HTERT RPE-1 (cell line): ENCODE data around the gene PTPN11.
"Not testable (repeated sequence)": the region's sequence is repeated elsewhere in the genome, so short reads cannot be mapped to it uniquely, and the experiment has no call there.

Experiments used
- in situ Hi-C: fragments of 300-500 bp; cut with MboI; formaldehyde crosslinking; loops from 4 replicates; pipeline ENCODE4 v1.14.3; 2020; ENCODE audit warnings: low sequenced_read_pairs

The PTPN11 gene

GRCh38 chr12:112418608-112419296 is at the start of gene PTPN11:
Gene PTPN11, plus strand, starts transcription at chr12:112418947. Its CDS starts 165 bp downstream, at chr12:112419112.
- in situ Hi-C loops = no loop called here

DNA sequence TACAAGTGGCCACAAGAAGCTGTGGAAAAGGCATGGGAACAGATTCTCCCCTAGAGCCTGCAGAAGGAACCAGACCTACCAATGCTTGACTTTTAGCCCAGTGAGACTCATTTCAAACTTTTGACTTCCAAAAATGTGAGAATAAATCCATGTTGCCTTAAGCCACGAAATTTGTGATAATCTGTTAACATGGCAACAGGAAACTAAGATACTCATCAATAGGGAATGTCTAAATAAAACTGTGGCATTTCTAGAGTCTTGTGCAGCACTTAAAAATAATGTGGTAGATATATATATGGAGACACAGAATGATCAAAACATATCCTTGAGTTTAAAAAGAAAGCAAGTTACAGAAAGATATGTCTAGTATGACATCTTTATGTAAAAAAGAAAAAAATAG is 48.5 kb upstream of the PTPN11 start:
- in situ Hi-C loops = no loop called here

DNA sequence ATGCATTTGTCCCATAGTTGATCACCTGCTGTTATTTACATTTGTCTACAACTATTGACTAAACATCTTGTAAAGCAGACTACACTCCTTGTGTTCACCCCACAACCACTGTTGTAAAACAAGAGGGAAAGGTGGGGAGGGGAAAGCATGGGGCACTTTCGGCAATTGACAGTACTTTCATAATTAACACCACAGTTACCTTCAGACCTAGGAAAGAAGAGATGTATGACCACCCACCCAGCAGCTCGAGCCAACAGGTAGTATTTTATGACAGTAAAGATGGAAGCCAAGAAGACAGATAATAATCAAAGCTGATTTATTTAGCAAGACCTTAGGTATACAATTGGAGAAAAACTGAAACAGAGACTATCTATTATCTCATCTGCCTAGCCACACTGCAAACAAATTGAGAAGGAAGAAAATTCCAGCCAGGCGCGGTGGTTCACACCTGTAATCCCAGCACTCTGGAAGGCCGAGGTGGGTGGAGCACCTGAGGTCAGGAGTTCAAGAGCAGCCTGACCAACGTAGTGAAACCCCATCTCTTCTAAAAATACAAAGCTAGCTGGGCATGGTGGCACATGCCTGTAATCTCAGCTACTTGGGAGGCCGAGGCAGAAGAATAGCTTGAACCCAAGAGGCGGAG is 47.8 kb upstream of the PTPN11 start:
- in situ Hi-C loops = no loop called here

DNA sequence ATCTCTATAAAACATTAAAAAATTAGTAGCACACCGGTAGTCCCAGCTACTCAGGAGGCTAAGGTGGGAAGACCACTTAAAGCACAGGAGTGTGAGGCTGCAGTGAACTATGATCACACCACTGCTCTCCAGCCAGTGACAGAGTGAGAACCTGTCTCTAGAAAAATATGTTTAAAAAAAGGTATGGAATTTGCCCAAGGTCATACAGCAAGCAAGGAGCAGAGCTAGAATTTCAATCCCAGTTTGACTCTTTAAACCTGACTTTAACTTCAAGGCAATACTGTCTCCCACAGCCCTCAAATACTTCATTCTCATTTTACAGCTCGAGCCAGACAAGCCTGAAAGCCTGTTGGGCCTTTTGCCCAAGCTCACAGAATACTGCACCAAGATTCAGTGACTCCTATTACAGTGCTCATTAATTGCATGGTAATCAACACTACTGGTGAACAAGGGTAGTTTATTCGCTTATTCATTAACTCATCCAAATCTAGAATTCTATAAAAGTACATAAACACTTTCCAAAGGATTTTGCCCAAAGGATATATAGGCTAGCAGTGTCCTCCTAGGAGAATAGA is 44.5 kb upstream of the PTPN11 start:
- in situ Hi-C loops = no loop called here

GRCh38 chr12:112375105-112375504 is 43.6 kb upstream of the PTPN11 start:
- in situ Hi-C loops = no loop called here

- in situ Hi-C loops = no loop called here
Observed at GRCh38 chr12:112380663-112381405, 37.9 kb upstream of the PTPN11 start.

DNA sequence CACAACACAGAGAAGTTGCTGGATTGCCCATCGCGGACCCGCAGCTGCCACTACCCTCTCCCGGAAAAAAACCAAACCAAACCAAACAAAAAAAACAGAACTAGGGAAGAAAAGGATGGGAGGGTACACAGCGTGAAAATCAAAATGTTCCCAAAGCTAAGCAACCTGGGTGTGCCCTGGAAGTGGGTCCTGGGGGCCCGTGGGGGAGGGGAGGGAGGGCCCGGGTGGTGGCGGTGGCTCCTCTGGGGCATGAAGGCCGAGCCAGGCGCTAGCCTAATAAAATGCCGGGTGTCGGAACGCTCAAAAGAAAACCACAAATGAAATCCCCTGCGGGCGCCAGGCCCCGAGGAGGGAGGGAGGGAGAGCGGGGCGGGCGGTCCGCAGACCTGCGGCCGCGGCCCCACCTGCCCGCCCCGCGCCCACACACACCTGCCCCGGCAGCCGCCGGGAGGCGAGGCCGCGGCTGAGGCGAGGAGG is 37.3 kb upstream of the PTPN11 start:
- in situ Hi-C loops = no loop called here

GRCh38 chr12:112381883-112382796 is 36.6 kb upstream of the PTPN11 start, which contains the start of gene HECTD4:
Gene HECTD4, minus strand, starts transcription at chr12:112382431. Its CDS starts 303 bp downstream, at chr12:112382128.
- in situ Hi-C loops = no loop called here

DNA sequence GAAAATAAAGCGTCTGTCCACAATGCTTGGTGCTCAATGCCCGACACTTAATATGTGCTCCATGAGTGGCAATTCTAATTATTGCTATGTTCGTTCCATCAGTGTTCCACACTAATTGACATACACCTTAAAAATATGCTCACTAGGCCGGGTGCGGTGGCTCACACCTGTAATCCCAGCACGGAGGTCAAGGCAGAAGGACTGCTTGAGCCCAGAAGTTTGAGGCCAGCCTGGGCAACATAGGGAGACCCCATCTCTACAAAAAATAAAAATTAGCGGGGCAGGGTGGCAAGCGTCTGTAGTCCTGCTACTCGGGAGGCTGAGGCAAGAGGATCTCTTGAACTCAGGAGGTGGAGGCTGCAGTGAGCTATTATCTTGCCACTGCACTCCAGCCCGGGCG is 35.9 kb upstream of the PTPN11 start:
- in situ Hi-C loops = no loop called here

GRCh38 chr12:112386726-112387125 is 32.0 kb upstream of the PTPN11 start:
- in situ Hi-C loops = no loop called here

- in situ Hi-C loops = no loop called here
Observed at GRCh38 chr12:112389228-112389627, 29.5 kb upstream of the PTPN11 start.

- in situ Hi-C loops = not testable (repeated sequence)
Observed at GRCh38 chr12:112389922-112390654, 28.7 kb upstream of the PTPN11 start.

DNA sequence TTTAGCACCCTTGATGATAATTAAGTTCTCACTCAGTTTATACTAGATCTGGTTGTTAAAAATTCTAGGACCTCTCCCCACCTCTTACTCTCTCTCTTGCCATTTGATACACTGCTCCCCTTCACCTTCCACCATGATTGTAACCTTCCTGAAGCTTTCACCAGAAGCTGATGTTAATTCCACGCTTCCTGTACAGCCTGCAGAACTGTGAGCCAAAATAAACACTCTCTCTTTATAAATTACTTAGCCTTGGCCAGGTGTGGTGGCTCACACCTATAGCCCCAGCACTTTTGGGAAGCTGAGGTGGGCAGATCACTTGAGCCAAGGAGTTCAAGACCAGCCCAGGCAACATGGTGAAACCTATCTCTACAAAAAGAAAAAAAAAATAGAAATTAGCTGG is 25.4 kb upstream of the PTPN11 start:
- in situ Hi-C loops = no loop called here

- in situ Hi-C loops = no loop called here
Observed at GRCh38 chr12:112401054-112401453, 17.7 kb upstream of the PTPN11 start.

DNA sequence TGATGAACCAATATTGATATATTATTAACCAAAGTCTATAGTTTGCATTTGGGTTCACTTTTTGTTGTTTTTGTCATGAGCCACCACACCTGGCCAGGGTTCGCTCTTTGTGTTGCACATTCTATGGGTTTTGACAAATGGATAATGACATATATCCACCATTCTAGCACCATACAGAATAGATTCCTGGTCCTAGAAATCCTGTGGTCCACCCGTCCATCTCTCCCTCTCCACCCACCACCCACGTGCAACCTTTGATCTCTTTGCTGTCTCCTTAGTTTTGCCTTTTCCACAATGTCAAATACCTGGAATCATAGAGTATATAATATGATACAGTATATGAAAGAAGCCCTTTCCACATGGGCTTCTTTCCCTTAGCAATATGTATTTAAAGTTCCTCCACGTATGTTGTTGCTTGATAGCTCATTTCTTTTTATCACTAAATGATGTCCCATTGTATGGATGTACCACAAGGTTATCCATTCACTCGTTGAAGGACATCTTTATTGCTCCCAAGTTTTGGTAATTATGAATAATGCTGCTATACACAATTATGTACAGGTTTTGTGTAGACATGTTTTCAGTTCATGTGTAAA is 16.7 kb upstream of the PTPN11 start:
- in situ Hi-C loops = no loop called here

- in situ Hi-C loops = no loop called here
Observed at GRCh38 chr12:112406519-112407488, 11.9 kb upstream of the PTPN11 start.

- in situ Hi-C loops = not testable (repeated sequence)
Observed at GRCh38 chr12:112407683-112408082, 11.1 kb upstream of the PTPN11 start.

- in situ Hi-C loops = no loop called here
Observed at GRCh38 chr12:112408621-112409020, 10.1 kb upstream of the PTPN11 start.
